Pancreas (tissue), 10 donors: ENCODE results near the gene SMC3. TPM values are rescaled to one million over a fixed set of nuclear protein-coding genes. Genes with fewer than 3 reads are reported as not detected.
A peak's percentile ranks its signal among the peaks of the same experiment; 100 is the strongest.

ENCODE experiments used
- ATAC-seq, 4 donors: fragments of 200-7000 bp; cut with Tn5 transposase; one replicate each; pipeline versions ENCODE4 v1.8.0 to v1.9.1; 2020; ENCODE audit warnings: mild to moderate bottlenecking in 4 of 4, moderate library complexity in 4 of 4
- DNase-seq, 6 donors: peaks; one replicate each; pipeline ENCODE4 v3.0.0-alpha.2; 2020
- FAIRE-seq: peaks from 2 replicates; lab custom pipeline; 2012; peaks lifted over from hg19 to GRCh38; lab: Jason Lieb, UNC
- H3K27ac ChIP-seq, 4 donors: fragments of 200-600 bp; sonication (generic); 1 replicate in 3 of 4; 2 replicates in 1 of 4; pipeline versions ENCODE4 v1.5.0 to v1.8.0; 2020
- H3K27me3 ChIP-seq, 4 donors: fragments of 200-600 bp; one replicate each; pipeline ENCODE4 v1.8.0; 2021
- H3K36me3 ChIP-seq, 3 donors: fragments of 200-600 bp; sonication (generic) in 1 of 3; one replicate each; pipeline versions ENCODE4 v1.5.0 to v1.8.0; 2020 to 2021
- H3K4me1 ChIP-seq, 3 donors: fragments of 200-600 bp; one replicate each; pipeline ENCODE4 v1.8.0; 2021
- H3K4me3 ChIP-seq, 4 donors: fragments of 200-600 bp; sonication (generic) in 2 of 4; one replicate each; pipeline versions ENCODE4 v1.5.0 to v1.8.0; 2020 to 2021
- H3K9me3 ChIP-seq, 4 donors: fragments of 200-600 bp; one replicate each; pipeline ENCODE4 v1.8.0; 2021
- WGBS, 2 donors: extraction: QIAGEN DNeasy Blood & Tissue Kit; methylation state at CpG; one replicate each; pipeline ENCODE4 v1.1.7; 2013; 5-methylcytosine and 5-hydroxymethylcytosine counted together
- intact Hi-C, 3 donors: fragments of 100-400 bp; cut with DNase I; formaldehyde crosslinking; loops; one replicate each; pipeline versions ENCODE4 v1.11.1 to v1.14.2; 2022
- polyA plus RNA-seq, 2 donors: library from polyadenylated mRNA; stranded (reverse); fragments of 200-250 nt; gene quantifications; one replicate each; pipeline ENCODE4 v1.2.3, GENCODE V29; 2013
- total RNA-seq, 6 donors: library from RNA; stranded (reverse); fragmentation: NEBNext Ultra II Directional in 4 of 6; extraction: Animal tissue kit (Norgen Biotek cat#: 25700) in 4 of 6; gene quantifications; one replicate each; pipeline versions ENCODE4 v1.2.1 to v1.2.4, GENCODE V29; 2021 to 2023
- TF ChIP-seq, protein P1 (sequence below), 4 donors: fragments of 200-600 bp; sonication (generic) in 3 of 4; IDR thresholded peaks; one replicate each; pipeline versions ENCODE4 v1.5.0 to v1.8.0; 2021; ENCODE audit warnings: antibody characterized with exemption in 4 of 4
- donor health status: healthy with polysubstance abuse.
- donor health status: DM: no; HTN: no; CAD: no; lungs with moderate emphysema.
- donor health status: DM: no; HTN: no; CAD: no.
- donor health status: control.
- donor health status: control.
- donor health status: Bipolar disorder and iron deficiency.
- donor health status: DM: yes; HTN: yes; CAD: no.
- donor health status: DM: no; HTN: no; CAD: no.
- donor health status: DM: no; HTN: no; CAD: no.
- donor health status: DM: yes; HTN: yes; CAD: no.

The SMC3 gene
- total and polyA plus RNA-seq, 8 donors, result 7.7 to 22.7 (median 17.7) TPM

DNA sequence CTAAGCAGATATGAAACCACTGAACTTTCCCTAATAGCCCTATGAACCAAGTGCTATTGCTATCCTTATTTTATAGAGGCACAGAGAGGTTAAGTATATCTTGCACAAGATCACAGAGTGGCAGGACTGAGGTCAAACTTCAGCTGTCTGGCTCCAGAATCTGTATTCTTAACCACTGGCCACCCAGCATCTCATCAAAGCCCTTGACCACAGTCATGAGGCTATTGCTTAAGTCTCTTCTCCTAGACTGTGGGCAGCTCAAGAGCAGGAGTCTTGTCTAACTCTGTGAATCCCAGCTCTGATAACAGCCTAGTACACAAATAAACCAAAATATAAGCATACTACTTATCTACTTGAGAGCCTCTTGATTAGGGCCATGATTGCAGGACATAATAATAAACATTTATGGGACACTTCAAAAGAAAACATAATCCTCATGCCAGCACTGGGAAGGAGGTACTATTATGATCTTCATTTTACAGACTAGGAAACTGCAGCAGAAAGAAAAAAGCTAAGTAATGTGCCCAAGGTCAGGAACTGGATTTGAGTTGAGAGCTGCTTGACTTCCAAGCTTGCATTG, 22.4 kb upstream of the SMC3 start:
- H3K4me3 ChIP-seq, result no peak overlapping the region
- TF ChIP-seq, protein P1, sequence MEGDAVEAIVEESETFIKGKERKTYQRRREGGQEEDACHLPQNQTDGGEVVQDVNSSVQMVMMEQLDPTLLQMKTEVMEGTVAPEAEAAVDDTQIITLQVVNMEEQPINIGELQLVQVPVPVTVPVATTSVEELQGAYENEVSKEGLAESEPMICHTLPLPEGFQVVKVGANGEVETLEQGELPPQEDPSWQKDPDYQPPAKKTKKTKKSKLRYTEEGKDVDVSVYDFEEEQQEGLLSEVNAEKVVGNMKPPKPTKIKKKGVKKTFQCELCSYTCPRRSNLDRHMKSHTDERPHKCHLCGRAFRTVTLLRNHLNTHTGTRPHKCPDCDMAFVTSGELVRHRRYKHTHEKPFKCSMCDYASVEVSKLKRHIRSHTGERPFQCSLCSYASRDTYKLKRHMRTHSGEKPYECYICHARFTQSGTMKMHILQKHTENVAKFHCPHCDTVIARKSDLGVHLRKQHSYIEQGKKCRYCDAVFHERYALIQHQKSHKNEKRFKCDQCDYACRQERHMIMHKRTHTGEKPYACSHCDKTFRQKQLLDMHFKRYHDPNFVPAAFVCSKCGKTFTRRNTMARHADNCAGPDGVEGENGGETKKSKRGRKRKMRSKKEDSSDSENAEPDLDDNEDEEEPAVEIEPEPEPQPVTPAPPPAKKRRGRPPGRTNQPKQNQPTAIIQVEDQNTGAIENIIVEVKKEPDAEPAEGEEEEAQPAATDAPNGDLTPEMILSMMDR (IDR thresholded peaks at IDR 0.05), result no peak
- H3K4me1 ChIP-seq, result no peaks in the 10 kb centered on the region
- H3K36me3 ChIP-seq, result no peaks in the 10 kb centered on the region
- no peaks in the 10 kb centered on the region for H3K9me3 ChIP-seq
- no peak overlapping the region for H3K27ac ChIP-seq
- intact Hi-C loops, result loop anchor here (5.0 to 10.0 kb wide), 2 partner anchors 190 to 233 kb away; no protein-coding TSS in a partner anchor
- peak in 1 of 4 donors; percentile 67 for ATAC-seq
- no peak for DNase-seq
- no peaks in the 10 kb centered on the region for H3K27me3 ChIP-seq
- no peak for FAIRE-seq

DNA sequence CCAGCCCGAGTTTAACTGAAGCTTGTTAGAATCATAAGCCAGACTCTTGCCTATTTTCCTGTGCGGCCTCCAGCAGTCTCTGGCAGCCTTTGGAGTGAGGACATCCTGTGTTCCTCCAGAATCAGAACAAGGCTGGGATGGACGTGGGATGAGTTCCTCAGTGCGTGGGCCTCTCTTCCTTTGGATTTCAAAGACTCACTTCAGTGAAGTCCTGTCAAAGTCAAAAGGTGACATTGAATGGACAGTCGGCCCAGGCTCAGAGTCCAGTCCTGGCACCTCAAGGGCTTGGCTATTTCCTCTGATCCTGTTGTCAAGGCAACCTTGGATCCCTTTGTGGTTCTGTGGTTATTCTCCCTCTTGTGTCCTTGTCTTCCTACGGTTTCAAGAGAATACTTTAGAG, 21.4 kb upstream of the SMC3 start:
- Histone ChIP-seq H3K36me3 (no peaks in the 10 kb centered on the region), H3K27me3 (no peaks in the 10 kb centered on the region), H3K4me3 (no peak overlapping the region), H3K4me1 (no peaks in the 10 kb centered on the region), H3K9me3 (no peaks in the 10 kb centered on the region), H3K27ac (no peak overlapping the region)
- intact Hi-C loops, result loop anchor here (5.0 to 10.0 kb wide), 2 partner anchors 191 to 234 kb away; no protein-coding TSS in a partner anchor
- 73 to 84% methylated on average over 6 of the region's 6 CpGs for WGBS, 2 donors
- ATAC-seq (no peak), FAIRE-seq (no peak), DNase-seq (no peak)
- TF ChIP-seq, protein P1 (IDR thresholded peaks at IDR 0.05), result no peak

DNA sequence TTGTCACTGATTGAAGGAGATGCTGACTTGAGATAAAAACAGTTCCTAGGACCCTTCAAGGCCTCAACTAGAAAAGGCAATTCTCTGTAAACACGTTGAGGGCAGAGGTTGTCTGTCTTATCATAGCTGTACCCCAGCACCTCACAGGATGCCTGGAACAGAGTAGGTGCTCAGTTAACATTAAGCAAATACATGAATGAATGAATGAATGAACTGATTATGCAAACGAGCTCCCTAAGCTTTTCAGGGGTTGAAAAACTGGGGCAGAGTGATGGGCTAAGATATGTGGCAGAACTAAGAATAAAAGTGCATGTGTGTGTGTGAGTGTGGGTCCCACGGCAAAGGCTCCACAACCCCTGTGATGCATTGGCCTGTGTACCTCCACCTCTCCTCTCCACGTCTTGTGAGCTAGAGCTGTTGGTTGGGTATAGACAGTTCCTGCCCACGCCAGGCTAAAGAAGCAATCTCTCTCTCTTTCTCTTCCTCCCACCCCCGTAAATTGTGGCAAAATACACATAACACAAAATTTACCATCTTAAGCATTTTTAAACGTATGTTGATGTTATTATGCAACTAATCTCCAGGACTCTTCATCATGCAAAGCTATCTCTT, 20.9 kb upstream of the SMC3 start:
- no peaks in the 10 kb centered on the region for H3K27me3 ChIP-seq
- ATAC-seq (no peak), DNase-seq (no peak), FAIRE-seq (no peak)
- intact Hi-C loops, result loop anchor here (5.0 to 10.0 kb wide), 2 partner anchors 192 to 234 kb away; no protein-coding TSS in a partner anchor
- no peak overlapping the region for H3K4me3 ChIP-seq
- no peaks in the 10 kb centered on the region for H3K36me3 ChIP-seq
- H3K27ac ChIP-seq, result no peak overlapping the region
- WGBS, 2 donors, result 55 to 56% methylated on average over 7 of the region's 7 CpGs
- TF ChIP-seq, protein P1 (IDR thresholded peaks at IDR 0.05), result no peak
- H3K9me3 ChIP-seq, result no peaks in the 10 kb centered on the region
- no peaks in the 10 kb centered on the region for H3K4me1 ChIP-seq

DNA sequence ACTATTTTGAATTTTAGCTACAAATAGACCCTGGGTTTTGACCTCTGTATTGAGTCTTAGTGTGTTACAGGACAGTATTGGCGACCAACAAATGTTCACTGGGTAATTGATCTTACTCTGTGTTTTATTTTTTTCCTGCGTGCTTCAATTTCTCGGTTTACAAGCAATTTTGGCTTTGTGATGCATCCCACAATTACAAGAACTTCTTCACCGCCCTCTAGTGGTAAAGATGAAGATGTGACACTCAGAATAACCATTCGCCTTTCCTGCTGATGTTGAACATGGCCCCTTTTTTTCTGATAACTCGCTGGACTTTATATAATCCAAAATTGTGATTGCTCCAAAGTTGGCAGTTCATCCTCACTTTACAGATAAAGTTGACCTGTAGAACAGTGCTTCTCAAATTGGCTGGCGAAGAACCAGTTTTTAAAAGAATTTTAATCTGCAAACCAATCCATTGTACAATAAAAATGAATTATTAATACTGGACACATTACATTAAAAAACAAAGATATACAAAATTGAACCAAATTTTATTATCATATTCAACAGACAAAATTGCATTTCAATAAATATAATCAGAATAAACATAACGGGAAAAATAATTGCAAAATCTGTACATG, 20.2 kb upstream of the SMC3 start:
- Histone ChIP-seq H3K27me3 (no peaks in the 10 kb centered on the region), H3K4me1 (no peaks in the 10 kb centered on the region), H3K4me3 (no peak overlapping the region), H3K27ac (no peak overlapping the region), H3K36me3 (no peaks in the 10 kb centered on the region), H3K9me3 (no peaks in the 10 kb centered on the region)
- TF ChIP-seq, protein P1 (IDR thresholded peaks at IDR 0.05), result peak; percentile 49 to 72 (median 66)
- ATAC-seq (peak; percentile 67 to 90 (median 83)), DNase-seq (no peak), FAIRE-seq (peak; percentile 70)
- WGBS, 2 donors, result 6 to 8% methylated on average over 8 of the region's 8 CpGs
- intact Hi-C loops, result loop anchor here (5.0 to 10.0 kb wide), 2 partner anchors 192 to 235 kb away; no protein-coding TSS in a partner anchor
